Thoracic aorta (tissue), 2 donors: ENCODE data around the gene CELA2A. TPM values are rescaled to one million over a fixed set of nuclear protein-coding genes. Genes with fewer than 3 reads are reported as not detected.

Source experiments
- ATAC-seq: fragments of 150-250 bp; one replicate; pipeline ENCODE4 v1.8.0; 2017; ENCODE audit warnings: low read depth; ENCODE audit not compliant: insufficient number of reproducible peaks, low FRiP score
- DNase-seq: peaks from one replicate; pipeline ENCODE4 v3.0.0-alpha.2; 2020; ENCODE audit warnings: low spot score
- H3K27ac ChIP-seq, 2 donors: fragments of 200-600 bp; sonication (generic); 1 replicate in 1 of 2; 2 replicates in 1 of 2; pipeline ENCODE4 v1.5.1; 2016; ENCODE audit warnings: mild to moderate bottlenecking in 2 of 2, moderate library complexity in 2 of 2
- H3K27me3 ChIP-seq: fragments of 200-600 bp; sonication (generic); replicated peaks from 2 replicates; pipeline ENCODE4 v1.6.0; 2016; ENCODE audit warnings: mild to moderate bottlenecking; ENCODE audit not compliant: insufficient read depth
- H3K36me3 ChIP-seq: fragments of 200-600 bp; sonication (generic); one replicate; pipeline ENCODE4 v1.5.1; 2016
- H3K4me1 ChIP-seq, 2 donors: fragments of 200-600 bp; sonication (generic); 1 replicate in 1 of 2; 2 replicates in 1 of 2; pipeline versions ENCODE4 v1.5.1 to v1.6.0; 2016; ENCODE audit warnings: low read depth in 2 of 2, mild to moderate bottlenecking in 1 of 2; ENCODE audit not compliant: control insufficient read depth in 1 of 2
- H3K4me3 ChIP-seq: fragments of 200-600 bp; sonication (generic); 2 replicates; pipeline ENCODE4 v1.5.1; 2016; ENCODE audit warnings: mild to moderate bottlenecking
- H3K9me3 ChIP-seq: fragments of 200-600 bp; sonication (generic); 2 replicates; pipeline ENCODE4 v1.5.1; 2016
- CTCF ChIP-seq: fragments of 200-600 bp; sonication (generic); IDR thresholded peaks from one replicate; pipeline ENCODE4 v1.5.1; 2019; ENCODE audit warnings: antibody characterized with exemption
- total RNA-seq, 2 donors: library from RNA; depleted of rRNA; stranded (reverse); fragments of >200 nt; gene quantifications; one replicate each; pipeline versions ENCODE4 v1.1.0 to v1.2.3, GENCODE V29; 2016

The CELA2A gene
- total RNA-seq, 2 donors from 2014 or later, result not detected

- no peaks in the 10 kb centered on the region for H3K27me3 ChIP-seq
- H3K9me3 ChIP-seq, result no peaks in the 10 kb centered on the region
- H3K4me1 ChIP-seq, result no peaks in the 10 kb centered on the region
- H3K4me3 ChIP-seq, result no peak overlapping the region
- H3K27ac ChIP-seq, result no peak overlapping the region
- DNase-seq, result no peak
- peaks cover 30% of the 10 kb centered on the region for H3K36me3 ChIP-seq
- no peak for TF ChIP-seq CTCF
- ATAC-seq, result no peak
Measured at GRCh38 chr1:15507278-15507677, 50.7 kb downstream of the CELA2A start.

- no peak overlapping the region for H3K27ac ChIP-seq
- H3K27me3 ChIP-seq, result no peaks in the 10 kb centered on the region
- no peak for DNase-seq
- H3K36me3 ChIP-seq, result peaks cover 31% of the 10 kb centered on the region
- TF ChIP-seq CTCF, result no peak
- H3K4me1 ChIP-seq, result no peaks in the 10 kb centered on the region
- H3K9me3 ChIP-seq, result no peaks in the 10 kb centered on the region
- H3K4me3 ChIP-seq, result no peak overlapping the region
- ATAC-seq, result no peak
Measured at GRCh38 chr1:15508700-15509487, 52.4 kb downstream of the CELA2A start.

GRCh38 chr1:15509586-15509985 is 53.1 kb downstream of the CELA2A start:
- no peak for TF ChIP-seq CTCF
- no peaks in the 10 kb centered on the region for H3K9me3 ChIP-seq
- no peak for DNase-seq
- ATAC-seq, result no peak
- no peaks in the 10 kb centered on the region for H3K4me1 ChIP-seq
- H3K27me3 ChIP-seq, result no peaks in the 10 kb centered on the region
- H3K27ac ChIP-seq, result no peak overlapping the region
- no peak overlapping the region for H3K4me3 ChIP-seq
- peaks cover 29% of the 10 kb centered on the region for H3K36me3 ChIP-seq

- no peaks in the 10 kb centered on the region for H3K27me3 ChIP-seq
- no peak for DNase-seq
- H3K27ac ChIP-seq, result no peak overlapping the region
- peaks cover 20% of the 10 kb centered on the region for H3K36me3 ChIP-seq
- H3K4me1 ChIP-seq, result no peaks in the 10 kb centered on the region
- no peak for ATAC-seq
- H3K4me3 ChIP-seq, result no peak overlapping the region
- TF ChIP-seq CTCF, result no peak
- no peaks in the 10 kb centered on the region for H3K9me3 ChIP-seq
Measured at GRCh38 chr1:15510611-15511405, 54.3 kb downstream of the CELA2A start.

- DNase-seq, result no peak
Measured at GRCh38 chr1:15513192-15513591, 56.7 kb downstream of the CELA2A start.

More at GRCh38 chr1:15513192-15513591, 56.7 kb downstream of the CELA2A start:
- H3K36me3 ChIP-seq, result peaks cover 12% of the 10 kb centered on the region
- no peaks in the 10 kb centered on the region for H3K9me3 ChIP-seq
- no peak for TF ChIP-seq CTCF
- no peak for ATAC-seq
- no peaks in the 10 kb centered on the region for H3K27me3 ChIP-seq
- H3K27ac ChIP-seq, result no peak overlapping the region
- H3K4me3 ChIP-seq, result no peak overlapping the region
- no peaks in the 10 kb centered on the region for H3K4me1 ChIP-seq
